Stimulated activated CD8-positive, alpha-beta memory T cell treated with anti-CD3 and anti-CD28 coated beads, Interleukin-4, amount 100 ng/mL, for 48 hours (primary cell): ENCODE data around the gene USP21.

Experiments
- DNase-seq: peaks from one replicate; pipeline ENCODE4 v3.0.0-alpha.2; 2020

The USP21 gene

GRCh38 chr1:161195171-161195570 is 35.9 kb downstream of the USP21 start:
- DNase-seq = no peak

GRCh38 chr1:161196111-161196510 is 36.8 kb downstream of the USP21 start:
- DNase-seq = no peak

GRCh38 chr1:161196521-161197451 is 37.5 kb downstream of the USP21 start:
- no peak for DNase-seq

- no peak for DNase-seq
Measured at GRCh38 chr1:161197560-161198193, 38.4 kb downstream of the USP21 start.

DNA sequence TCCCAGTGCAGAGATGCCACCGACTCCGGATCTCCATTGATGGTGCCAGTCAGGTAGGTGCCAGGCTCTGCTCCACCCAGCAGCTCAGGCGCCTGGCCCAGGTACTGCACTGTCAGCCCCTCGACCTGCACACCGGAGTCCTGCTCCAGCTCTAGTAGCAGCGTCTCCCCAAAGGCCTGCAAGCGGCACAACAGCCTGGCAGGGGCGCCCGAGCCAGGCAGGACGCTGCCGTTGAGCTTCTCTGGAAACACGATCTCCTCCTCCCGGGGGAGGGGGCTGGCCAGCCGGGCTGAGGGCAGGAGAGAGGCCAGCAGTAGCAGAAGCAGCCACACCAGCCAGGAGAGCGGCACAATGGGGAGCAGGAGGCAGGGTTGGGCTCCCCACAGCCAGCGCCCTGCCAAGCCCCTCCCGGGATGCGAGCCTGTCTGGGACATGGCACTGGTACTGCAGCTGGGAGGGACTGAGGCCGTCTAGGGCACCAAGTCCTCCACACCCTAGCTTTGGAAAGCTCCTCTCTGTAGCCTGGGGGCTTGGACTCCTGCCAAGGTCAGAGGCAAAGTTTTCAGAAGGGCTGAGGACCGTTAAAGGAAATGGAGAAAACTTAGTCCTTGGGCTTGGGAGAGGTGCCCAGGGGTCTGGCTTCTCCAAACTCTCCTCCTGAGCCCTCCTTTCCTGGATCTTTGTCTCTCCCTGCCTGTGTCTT is 39.0 kb downstream of the USP21 start:
- DNase-seq = no peak

DNA sequence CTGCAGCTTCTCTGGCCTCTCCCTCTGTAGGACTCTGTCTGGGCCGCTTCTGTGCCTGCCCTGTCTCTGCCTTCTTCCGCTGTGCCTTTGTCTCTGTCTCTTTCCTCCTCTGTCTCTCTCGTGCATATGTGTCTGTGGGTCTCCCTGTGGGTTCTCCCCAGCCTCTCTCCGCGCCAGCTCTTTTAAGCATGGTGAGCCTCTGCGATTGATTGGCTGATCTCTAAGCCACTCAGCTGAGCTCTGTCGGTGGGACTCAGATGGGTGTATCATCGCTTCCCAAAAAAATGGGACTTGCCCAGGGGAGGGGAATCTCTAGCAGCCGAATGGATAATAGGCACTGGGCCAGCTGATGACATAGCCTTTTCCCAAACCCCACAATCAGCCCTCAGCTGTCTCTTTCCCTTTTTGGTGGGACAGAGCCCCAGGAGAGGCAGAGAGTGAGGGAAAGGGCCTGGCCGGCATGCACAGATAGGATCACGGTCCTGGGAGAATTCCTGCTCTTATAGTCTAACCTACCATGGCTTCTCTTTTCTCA is 39.7 kb downstream of the USP21 start, which contains the start of gene ADAMTS4:
Gene ADAMTS4 (minus strand): TSS at position 158 of the 535 bp plus-strand sequence. CDS start 427 bp downstream, outside the sequence.
- DNase-seq = no peak

- DNase-seq = no peak
Measured at GRCh38 chr1:161199506-161200139, 40.3 kb downstream of the USP21 start.

DNA sequence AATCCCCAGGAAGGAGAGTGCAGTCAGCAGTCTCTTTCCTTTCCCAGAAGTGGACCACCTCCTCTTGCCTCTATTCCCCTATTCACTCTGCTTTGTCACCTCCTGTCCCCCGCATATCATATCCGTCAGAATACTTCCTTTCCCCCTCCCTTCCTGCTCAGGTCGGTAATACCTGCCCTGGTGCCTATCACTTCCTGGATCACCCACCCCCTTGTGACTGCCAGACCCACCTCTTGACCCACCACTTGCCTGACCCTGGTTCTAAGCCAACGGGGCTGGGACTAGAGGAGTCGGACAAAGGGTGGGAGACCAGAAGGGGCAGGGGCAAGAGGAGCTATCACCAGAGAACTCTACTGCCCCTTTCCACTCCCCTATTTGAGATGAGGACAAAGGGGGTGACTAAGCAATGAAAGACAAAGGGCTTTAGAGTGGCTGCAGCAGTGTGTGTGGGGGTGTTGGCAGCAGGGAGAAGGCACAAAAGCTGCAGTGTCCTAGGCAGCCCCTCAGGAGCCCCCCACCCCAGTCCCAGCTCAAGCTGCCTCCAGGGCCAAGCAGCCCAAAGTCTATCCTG is 41.2 kb downstream of the USP21 start:
- peak; percentile 49 for DNase-seq

GRCh38 chr1:161200992-161201835 is 41.9 kb downstream of the USP21 start:
- no peak for DNase-seq

GRCh38 chr1:161201836-161202712 is 42.8 kb downstream of the USP21 start, which contains the start of gene NDUFS2:
Gene NDUFS2, plus strand, starts transcription at chr1:161202367. Its CDS starts 19 bp downstream, at chr1:161202386.
- peak; percentile 95 for DNase-seq

DNA sequence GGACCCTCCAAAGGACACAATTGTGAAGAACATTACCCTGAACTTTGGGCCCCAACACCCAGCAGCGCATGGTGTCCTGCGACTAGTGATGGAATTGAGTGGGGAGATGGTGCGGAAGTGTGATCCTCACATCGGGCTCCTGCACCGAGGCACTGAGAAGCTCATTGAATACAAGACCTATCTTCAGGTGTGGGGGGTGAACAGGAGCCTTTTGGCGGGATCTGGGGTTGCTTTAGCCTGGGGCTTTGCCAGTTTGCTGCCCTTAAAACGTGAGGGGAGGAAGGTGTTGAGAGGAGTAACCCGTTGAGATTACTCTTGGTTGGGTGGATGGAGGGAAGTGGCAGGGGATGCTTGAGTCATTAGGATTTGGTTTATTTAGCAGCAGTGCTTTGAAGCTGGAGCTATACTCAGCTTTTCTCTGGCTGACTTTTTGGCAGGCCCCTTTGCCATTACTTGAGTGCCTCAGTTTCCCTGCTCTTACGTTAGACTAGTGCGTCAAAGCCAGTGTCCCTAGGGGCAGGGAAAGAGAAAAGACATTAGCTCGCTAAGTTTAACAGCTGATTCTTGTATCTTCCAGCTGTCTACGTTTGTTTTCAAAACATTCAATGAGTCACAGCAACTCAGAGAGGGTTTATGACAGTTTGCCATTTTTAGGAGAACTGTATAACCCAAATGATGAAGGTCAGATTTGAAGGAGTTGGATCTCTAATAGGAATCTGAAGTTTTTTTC is 47.3 kb downstream of the USP21 start:
- no peak for DNase-seq

GRCh38 chr1:161207173-161207572 is 47.9 kb downstream of the USP21 start:
- DNase-seq = no peak

DNA sequence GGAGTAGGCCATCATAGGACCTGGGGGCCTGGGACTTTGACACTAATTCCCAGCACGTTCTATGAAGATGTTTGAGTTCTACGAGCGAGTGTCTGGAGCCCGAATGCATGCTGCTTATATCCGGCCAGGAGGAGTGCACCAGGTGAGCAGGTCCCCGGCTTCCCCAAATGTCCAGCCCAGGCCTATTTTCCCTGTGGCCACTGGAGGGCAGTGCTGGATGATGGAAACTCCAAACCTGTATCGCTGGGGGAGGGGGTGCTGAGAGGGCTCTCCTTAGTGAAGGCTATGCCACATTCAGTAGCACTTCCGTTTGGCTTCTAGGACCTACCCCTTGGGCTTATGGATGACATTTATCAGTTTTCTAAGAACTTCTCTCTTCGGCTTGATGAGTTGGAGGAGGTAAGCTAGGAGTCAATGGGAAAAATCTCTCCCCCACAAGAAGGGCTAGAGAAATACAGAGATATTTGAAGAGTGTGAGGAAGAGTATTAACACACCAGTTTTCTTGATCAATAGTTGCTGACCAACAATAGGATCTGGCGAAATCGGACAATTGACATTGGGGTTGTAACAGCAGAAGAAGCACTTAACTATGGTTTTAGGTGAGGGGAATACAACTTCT is 50.6 kb downstream of the USP21 start:
- peak; percentile 81 for DNase-seq

DNA sequence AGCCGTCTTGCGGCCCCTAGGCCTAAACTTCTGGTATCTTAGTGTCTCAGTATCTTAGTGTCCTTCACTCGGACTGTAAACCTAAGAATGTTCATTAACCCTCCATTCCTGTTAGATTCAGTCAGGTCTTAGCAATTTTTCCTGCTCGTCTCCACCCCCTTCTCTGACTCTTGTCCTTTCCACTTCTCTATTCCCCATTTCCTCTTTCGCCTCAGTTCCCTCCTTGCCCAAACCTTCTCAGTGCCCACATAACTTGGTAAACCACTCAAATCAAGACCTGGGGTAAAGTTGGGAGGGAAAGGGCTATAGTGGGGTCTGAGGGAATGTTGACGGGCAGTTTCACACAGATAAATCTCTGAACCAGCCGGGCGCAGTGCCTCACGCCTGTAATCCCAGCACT is 55.1 kb downstream of the USP21 start:
- DNase-seq = no peak

DNA sequence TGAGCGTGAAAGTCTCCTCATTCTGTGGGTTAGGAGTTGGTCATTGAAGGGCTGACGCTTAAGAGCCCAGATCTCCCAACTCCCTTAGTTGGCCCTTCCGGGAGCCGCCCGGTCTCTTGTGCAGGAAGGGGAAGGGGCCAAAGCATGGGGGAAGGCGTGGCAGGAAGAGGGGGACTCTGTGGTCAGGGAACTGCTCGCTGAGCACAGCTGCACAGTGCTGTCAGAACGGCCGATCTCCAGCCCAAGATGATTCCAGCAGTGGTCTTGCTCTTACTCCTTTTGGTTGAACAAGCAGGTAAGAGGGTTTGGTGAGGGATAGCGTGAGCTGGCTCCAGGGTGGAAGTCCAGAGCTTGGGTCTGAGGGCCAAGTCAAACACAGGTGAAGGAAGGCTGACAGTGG is 55.8 kb downstream of the USP21 start, which contains the start of gene FCER1G:
Gene FCER1G (plus strand): TSS at position 220 of the 400 bp plus-strand sequence. CDS start 27 bp downstream, at position 247.
- no peak for DNase-seq
